ENCODE results near the gene OTOGL.
A peak's percentile ranks its signal among the peaks of the same experiment; 100 is the strongest.

OTOGL gene

DNA sequence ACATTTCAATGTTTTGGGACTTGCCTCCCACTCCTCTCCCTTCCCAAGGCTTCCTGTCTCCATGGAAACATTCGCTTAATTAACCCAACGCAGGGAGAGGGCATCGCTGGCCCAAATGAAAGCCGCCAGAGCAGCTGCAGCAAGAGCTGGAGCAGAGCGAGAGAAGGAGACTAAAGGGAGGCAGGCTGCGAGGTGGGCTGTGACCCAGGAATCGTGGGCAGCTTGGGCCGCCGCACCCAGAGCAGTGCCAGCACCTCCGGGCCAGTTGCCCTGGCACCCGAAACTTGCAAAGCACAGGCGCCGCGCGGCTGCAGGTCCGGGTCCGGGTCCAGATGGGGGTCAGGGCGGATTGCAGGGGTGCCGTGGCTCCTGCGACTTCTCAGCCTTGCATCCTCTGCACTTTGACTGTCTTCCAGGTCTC is 301.2 kb downstream of the OTOGL start:
- CTCF ChIA-PET: no interaction called here
- TF ChIP-seq ARNT (IDR thresholded peaks at IDR 0.05): no peak
- TF ChIP-seq CTBP1 (IDR thresholded peaks at IDR 0.05; ENCODE audit: borderline replicate concordance): no peak
- no peak for TF ChIP-seq SUZ12 (IDR thresholded peaks at IDR 0.05)
- no peak for TF ChIP-seq FOXK2 (IDR thresholded peaks at IDR 0.05)
- TF ChIP-seq ELF4 (IDR thresholded peaks at IDR 0.05): no peak
- no peak for TF ChIP-seq LEF1 (IDR thresholded peaks at IDR 0.05; ENCODE audit: borderline replicate concordance)
- TF ChIP-seq SP1 (IDR thresholded peaks at IDR 0.05): no peak
- no peak for TF ChIP-seq ZNF384 (IDR thresholded peaks at IDR 0.05)
- no peak for TF ChIP-seq L3MBTL2 (conservative IDR thresholded peaks at IDR 0.05)
- DNase-seq (ENCODE audit: extremely low spot score): no peak
- POLR2A ChIA-PET: no interaction called here

DNA sequence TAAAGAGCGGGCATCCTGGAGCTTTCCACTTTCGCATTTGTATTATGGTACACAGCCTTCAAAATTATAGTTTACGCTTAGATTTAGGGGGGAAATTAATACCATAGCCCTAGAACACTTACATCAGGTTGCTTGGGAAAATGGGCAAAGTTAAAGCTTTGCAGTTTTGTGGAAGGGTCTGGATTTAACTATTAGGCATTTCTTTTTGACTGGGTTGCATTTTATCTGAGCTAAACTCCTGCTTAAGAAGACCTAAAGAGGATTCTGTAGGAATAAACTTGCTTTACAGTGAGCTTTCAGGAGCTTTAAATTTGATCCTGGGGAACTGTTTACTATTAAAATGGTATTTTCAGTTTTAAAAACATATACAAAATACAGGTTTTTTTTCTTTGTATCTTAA is 301.9 kb downstream of the OTOGL start:
- TF ChIP-seq BHLHE40 (IDR thresholded peaks at IDR 0.05; ENCODE audit: borderline replicate concordance): no peak
- no peak for DNase-seq (ENCODE audit: extremely low spot score)
- ChIA-PET CTCF (no interaction called here), POLR2A (no interaction called here)

DNA sequence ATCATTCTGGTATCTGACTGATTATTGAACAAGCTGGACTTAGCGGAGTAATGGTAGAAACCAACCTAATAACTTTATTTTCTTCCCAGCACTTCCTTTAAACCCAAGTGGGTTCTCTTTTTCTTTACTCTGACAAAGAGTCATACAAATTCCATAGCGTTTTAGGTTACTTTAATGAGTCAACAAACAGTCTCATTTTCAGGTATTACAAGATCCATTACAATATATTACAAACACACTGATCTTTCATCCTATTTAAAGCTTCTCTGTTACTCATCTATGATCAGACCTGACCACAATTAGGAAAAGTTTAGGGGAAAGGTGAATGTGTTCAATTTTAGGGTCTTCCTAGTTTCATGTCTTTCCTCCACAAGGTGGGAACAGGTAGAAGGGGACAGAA is 305.3 kb downstream of the OTOGL start:
- TF ChIP-seq BHLHE40 (IDR thresholded peaks at IDR 0.05; ENCODE audit: borderline replicate concordance) (no peak), NFRKB (IDR thresholded peaks at IDR 0.05) (no peak), SUZ12 (IDR thresholded peaks at IDR 0.05) (no peak), SP1 (IDR thresholded peaks at IDR 0.05) (no peak), ZNF384 (IDR thresholded peaks at IDR 0.05) (no peak), CTBP1 (IDR thresholded peaks at IDR 0.05; ENCODE audit: borderline replicate concordance) (no peak), FOXA1 (IDR thresholded peaks at IDR 0.05) (no peak), L3MBTL2 (conservative IDR thresholded peaks at IDR 0.05) (no peak), FOXM1 (IDR thresholded peaks at IDR 0.05; ENCODE audit: borderline replicate concordance) (no peak)
- no peak for DNase-seq (ENCODE audit: extremely low spot score)
- ChIA-PET POLR2A (no interaction called here), CTCF (no interaction called here)

DNA sequence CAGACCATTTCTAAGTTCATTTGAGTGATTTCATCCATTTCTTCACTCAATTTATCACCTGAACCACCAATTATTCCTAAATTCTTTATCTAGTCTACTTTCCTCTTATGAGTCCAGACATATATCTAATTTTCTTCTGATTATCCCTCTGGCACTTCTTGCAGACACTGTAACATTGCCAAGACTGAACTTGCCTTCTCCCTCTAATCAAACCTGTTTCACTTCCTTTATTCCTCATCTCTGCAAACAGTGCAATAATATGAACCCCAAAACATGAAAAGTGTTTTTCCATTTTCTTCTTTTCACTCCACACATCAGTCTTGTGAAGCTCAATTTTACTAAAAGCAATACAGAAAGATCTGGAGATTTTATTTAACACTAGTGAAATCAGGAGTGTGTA is 306.9 kb downstream of the OTOGL start:
- ChIA-PET CTCF (no interaction called here), POLR2A (no interaction called here)
- no peak for DNase-seq (ENCODE audit: extremely low spot score)
- no peak for TF ChIP-seq LEF1 (IDR thresholded peaks at IDR 0.05; ENCODE audit: borderline replicate concordance)
- no peak for TF ChIP-seq ARNT (IDR thresholded peaks at IDR 0.05)
- TF ChIP-seq ZNF384 (IDR thresholded peaks at IDR 0.05): no peak
- TF ChIP-seq FOXM1 (IDR thresholded peaks at IDR 0.05; ENCODE audit: borderline replicate concordance): no peak
- TF ChIP-seq SP1 (IDR thresholded peaks at IDR 0.05): no peak
- TF ChIP-seq, protein P1, sequence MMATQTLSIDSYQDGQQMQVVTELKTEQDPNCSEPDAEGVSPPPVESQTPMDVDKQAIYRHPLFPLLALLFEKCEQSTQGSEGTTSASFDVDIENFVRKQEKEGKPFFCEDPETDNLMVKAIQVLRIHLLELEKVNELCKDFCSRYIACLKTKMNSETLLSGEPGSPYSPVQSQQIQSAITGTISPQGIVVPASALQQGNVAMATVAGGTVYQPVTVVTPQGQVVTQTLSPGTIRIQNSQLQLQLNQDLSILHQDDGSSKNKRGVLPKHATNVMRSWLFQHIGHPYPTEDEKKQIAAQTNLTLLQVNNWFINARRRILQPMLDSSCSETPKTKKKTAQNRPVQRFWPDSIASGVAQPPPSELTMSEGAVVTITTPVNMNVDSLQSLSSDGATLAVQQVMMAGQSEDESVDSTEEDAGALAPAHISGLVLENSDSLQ (IDR thresholded peaks at IDR 0.05): no peak
- no peak for TF ChIP-seq FOXA1 (IDR thresholded peaks at IDR 0.05)
- no peak for TF ChIP-seq TARDBP (IDR thresholded peaks at IDR 0.05)
- TF ChIP-seq HDGF (IDR thresholded peaks at IDR 0.05; ENCODE audit: borderline replicate concordance): no peak

DNA sequence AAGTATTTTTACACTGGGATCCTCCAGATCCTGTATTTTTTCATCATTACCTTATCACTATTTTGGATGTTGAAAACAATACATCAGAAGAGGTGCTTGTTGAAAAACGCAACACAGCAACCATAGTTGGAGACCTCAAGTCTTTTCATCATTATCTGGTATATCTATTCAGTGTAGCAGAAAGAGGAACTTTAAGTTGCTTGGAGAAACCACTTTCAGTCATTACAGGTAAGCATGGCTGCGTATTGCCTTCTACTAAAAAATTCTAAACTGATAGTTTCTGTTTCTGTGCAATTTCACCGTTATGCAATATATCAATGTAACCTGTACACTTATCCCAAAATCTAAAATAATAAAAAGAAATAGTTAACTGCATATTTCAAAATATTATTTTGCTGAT is 312.4 kb downstream of the OTOGL start:
- ChIA-PET CTCF (no interaction called here), POLR2A (no interaction called here)
- no peak for TF ChIP-seq HDGF (IDR thresholded peaks at IDR 0.05; ENCODE audit: borderline replicate concordance)
- TF ChIP-seq TARDBP (IDR thresholded peaks at IDR 0.05): no peak
- TF ChIP-seq, protein P1 (IDR thresholded peaks at IDR 0.05): no peak
- TF ChIP-seq CTBP1 (IDR thresholded peaks at IDR 0.05; ENCODE audit: borderline replicate concordance): no peak
- no peak for TF ChIP-seq FOXA1 (IDR thresholded peaks at IDR 0.05)
- TF ChIP-seq SP1 (IDR thresholded peaks at IDR 0.05): no peak
- TF ChIP-seq NFRKB (IDR thresholded peaks at IDR 0.05): no peak
- no peak for TF ChIP-seq LEF1 (IDR thresholded peaks at IDR 0.05; ENCODE audit: borderline replicate concordance)
- TF ChIP-seq SUZ12 (IDR thresholded peaks at IDR 0.05): no peak
- no peak for TF ChIP-seq ZNF384 (IDR thresholded peaks at IDR 0.05)
- no peak for TF ChIP-seq ELF4 (IDR thresholded peaks at IDR 0.05)
- no peak for TF ChIP-seq BHLHE40 (IDR thresholded peaks at IDR 0.05; ENCODE audit: borderline replicate concordance)
- no peak for TF ChIP-seq ARNT (IDR thresholded peaks at IDR 0.05)
- no peak for TF ChIP-seq FOXK2 (IDR thresholded peaks at IDR 0.05)
- no peak for TF ChIP-seq FOXM1 (IDR thresholded peaks at IDR 0.05; ENCODE audit: borderline replicate concordance)
- no peak for TF ChIP-seq L3MBTL2 (conservative IDR thresholded peaks at IDR 0.05)
- DNase-seq (ENCODE audit: extremely low spot score): no peak

DNA sequence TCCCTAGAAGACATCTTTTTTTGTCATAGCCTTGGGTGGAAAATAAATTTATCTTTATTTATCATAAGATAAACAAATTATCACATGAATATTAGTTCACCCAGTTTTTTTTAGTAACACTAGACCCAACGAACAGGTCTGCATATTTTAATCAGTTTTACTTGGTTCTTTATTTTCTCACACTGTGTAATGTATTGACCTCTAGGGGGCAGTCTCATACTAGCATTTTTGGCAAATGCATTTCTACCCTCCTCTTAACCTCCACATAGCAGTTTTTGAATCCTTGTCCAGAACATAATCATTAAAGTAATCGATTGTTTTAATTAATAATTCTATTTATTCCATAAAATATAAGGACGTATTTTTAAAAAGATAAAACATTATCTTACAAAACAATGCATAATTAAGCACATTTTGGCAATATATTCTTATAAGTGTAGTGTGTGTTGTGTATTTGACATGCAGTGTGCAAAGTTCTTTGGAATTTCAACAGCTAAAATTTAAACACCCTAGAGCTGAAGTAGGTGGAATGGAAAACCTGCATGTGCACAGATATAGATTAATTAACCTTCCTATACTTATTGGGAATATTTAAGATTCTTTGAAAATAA is 313.1 kb downstream of the OTOGL start:
- POLR2A ChIA-PET: no interaction called here
- CTCF ChIA-PET: no interaction called here
- TF ChIP-seq NFRKB (IDR thresholded peaks at IDR 0.05) (no peak), L3MBTL2 (conservative IDR thresholded peaks at IDR 0.05) (no peak)
- peak; percentile 25 for DNase-seq (ENCODE audit: extremely low spot score)

DNA sequence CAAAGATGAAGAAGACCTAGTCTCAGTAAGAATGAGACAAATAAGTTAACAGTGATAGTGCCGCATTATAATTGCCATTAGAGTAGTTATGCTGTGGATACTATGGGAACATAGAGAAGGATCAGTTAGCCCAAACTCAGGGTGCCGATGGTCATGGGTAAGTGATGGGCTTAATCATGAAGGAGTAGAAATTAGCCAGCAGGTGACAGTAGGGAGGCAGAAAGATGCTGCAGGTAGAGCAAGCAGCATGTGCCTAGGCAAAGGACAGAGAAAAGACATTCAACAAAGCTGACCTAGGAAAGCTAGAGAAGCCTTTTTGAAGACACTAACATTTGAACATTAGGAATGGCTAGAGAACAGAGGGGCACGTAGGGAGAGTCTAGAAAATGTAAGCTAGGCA is 314.1 kb downstream of the OTOGL start:
- DNase-seq (ENCODE audit: extremely low spot score): no peak
- TF ChIP-seq FOXK2 (IDR thresholded peaks at IDR 0.05) (no peak), TARDBP (IDR thresholded peaks at IDR 0.05) (no peak), ARNT (IDR thresholded peaks at IDR 0.05) (no peak), FOXM1 (IDR thresholded peaks at IDR 0.05; ENCODE audit: borderline replicate concordance) (no peak), SP1 (IDR thresholded peaks at IDR 0.05) (no peak), NFRKB (IDR thresholded peaks at IDR 0.05) (no peak), LEF1 (IDR thresholded peaks at IDR 0.05; ENCODE audit: borderline replicate concordance) (no peak), FOXA1 (IDR thresholded peaks at IDR 0.05) (no peak), ZNF384 (IDR thresholded peaks at IDR 0.05) (no peak), CTBP1 (IDR thresholded peaks at IDR 0.05; ENCODE audit: borderline replicate concordance) (no peak), SUZ12 (IDR thresholded peaks at IDR 0.05) (no peak), L3MBTL2 (conservative IDR thresholded peaks at IDR 0.05) (no peak), HDGF (IDR thresholded peaks at IDR 0.05; ENCODE audit: borderline replicate concordance) (no peak), ELF4 (IDR thresholded peaks at IDR 0.05) (no peak)
- TF ChIP-seq, protein P1 (IDR thresholded peaks at IDR 0.05): no peak
- POLR2A ChIA-PET: no interaction called here
- CTCF ChIA-PET: no interaction called here

Measured in HEK293T (cell line).